Vagina (tissue), 2 donors: Measurements from ENCODE around the gene ZNF580.

Experiments used
- POLR2A ChIP-seq, 2 donors: fragments of 450-650 bp; IDR thresholded peaks; one replicate each; pipeline ENCODE4 v1.6.1; 2017; ENCODE audit warnings: antibody characterized with exemption in 2 of 2, mild to moderate bottlenecking in 2 of 2, moderate library complexity in 2 of 2
- POLR2AphosphoS5 ChIP-seq, 2 donors: sonication (generic); formaldehyde crosslinking; IDR thresholded peaks; one replicate each; pipeline ENCODE4 v1.9.0; 2017; ENCODE audit warnings: antibody characterized with exemption in 2 of 2, mild to moderate bottlenecking in 2 of 2, low read depth in 1 of 2; ENCODE audit not compliant: insufficient read depth in 1 of 2
- TF ChIP-seq, protein P1 (sequence below), 3 experiments: fragments of 450-650 bp in 2 of 3; fragments of 200-600 bp in 1 of 3; sonication (generic) in 1 of 3; IDR thresholded peaks; one replicate each; pipeline ENCODE4 v1.5.1; 2017 to 2019; ENCODE audit warnings: antibody characterized with exemption in 3 of 3, mild to moderate bottlenecking in 2 of 3, moderate library complexity in 2 of 3

DNA sequence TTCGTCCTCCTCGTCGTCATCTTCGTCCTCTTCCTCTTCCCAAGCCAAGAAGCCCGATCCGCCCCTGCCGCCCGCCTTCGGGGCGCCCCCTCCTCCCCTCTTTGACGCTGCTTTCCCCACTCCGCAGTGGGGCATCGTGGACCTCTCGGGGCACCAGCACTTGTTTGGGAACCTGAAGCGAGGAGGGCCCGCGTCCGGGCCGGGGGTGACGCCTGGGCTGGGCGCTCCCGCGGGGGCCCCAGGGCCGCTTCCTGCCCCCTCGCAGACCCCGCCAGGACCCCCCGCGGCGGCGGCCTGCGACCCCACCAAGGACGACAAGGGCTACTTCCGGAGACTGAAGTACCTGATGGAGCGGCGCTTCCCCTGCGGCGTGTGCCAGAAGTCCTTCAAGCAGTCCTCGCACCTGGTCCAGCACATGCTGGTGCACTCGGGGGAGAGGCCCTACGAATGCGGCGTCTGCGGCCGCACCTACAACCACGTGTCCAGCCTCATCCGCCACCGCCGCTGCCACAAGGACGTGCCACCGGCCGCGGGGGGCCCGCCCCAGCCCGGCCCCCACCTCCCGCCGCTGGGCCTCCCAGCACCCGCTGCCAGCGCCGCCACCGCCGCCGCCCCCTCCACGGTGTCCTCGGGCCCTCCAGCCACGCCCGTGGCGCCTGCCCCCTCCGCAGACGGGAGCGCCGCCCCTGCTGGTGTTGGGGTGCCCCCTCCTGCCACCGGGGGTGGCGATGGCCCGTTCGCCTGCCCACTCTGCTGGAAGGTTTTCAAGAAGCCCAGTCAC lies 26.7 kb upstream of the ZNF580 start:
- no peak for TF ChIP-seq POLR2AphosphoS5 (IDR thresholded peaks at IDR 0.05; ENCODE audit: insufficient read depth in 1 of 2, low read depth in 1 of 2)
- TF ChIP-seq, protein P1, sequence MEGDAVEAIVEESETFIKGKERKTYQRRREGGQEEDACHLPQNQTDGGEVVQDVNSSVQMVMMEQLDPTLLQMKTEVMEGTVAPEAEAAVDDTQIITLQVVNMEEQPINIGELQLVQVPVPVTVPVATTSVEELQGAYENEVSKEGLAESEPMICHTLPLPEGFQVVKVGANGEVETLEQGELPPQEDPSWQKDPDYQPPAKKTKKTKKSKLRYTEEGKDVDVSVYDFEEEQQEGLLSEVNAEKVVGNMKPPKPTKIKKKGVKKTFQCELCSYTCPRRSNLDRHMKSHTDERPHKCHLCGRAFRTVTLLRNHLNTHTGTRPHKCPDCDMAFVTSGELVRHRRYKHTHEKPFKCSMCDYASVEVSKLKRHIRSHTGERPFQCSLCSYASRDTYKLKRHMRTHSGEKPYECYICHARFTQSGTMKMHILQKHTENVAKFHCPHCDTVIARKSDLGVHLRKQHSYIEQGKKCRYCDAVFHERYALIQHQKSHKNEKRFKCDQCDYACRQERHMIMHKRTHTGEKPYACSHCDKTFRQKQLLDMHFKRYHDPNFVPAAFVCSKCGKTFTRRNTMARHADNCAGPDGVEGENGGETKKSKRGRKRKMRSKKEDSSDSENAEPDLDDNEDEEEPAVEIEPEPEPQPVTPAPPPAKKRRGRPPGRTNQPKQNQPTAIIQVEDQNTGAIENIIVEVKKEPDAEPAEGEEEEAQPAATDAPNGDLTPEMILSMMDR (IDR thresholded peaks at IDR 0.05), result no peak
- no peak for TF ChIP-seq POLR2A (IDR thresholded peaks at IDR 0.05)
